Measurements from ENCODE around the gene SHKBP1.
A peak's percentile ranks its signal among the peaks of the same experiment; 100 is the strongest.
"Not testable (repeated sequence)": the region's sequence is repeated elsewhere in the genome, so short reads cannot be mapped to it uniquely, and the experiment has no call there.

SHKBP1 gene

GRCh38 chr19:40619333-40620160, 42.9 kb downstream of the SHKBP1 start:
- no peak for DNase-seq

- DNase-seq: no peak
Measured at GRCh38 chr19:40620161-40620485, 43.5 kb downstream of the SHKBP1 start.

- DNase-seq: no peak
Measured at GRCh38 chr19:40621283-40621682, 44.6 kb downstream of the SHKBP1 start.

- no peak for DNase-seq
Measured at GRCh38 chr19:40621966-40622772, 45.5 kb downstream of the SHKBP1 start.

GRCh38 chr19:40622773-40623075, 46.1 kb downstream of the SHKBP1 start:
- DNase-seq: no peak

GRCh38 chr19:40623403-40624251, 47.0 kb downstream of the SHKBP1 start:
- DNase-seq: peak; percentile 100

- not testable (repeated sequence) for DNase-seq
Measured at GRCh38 chr19:40624369-40625153, 47.9 kb downstream of the SHKBP1 start.

GRCh38 chr19:40625406-40626120, 48.9 kb downstream of the SHKBP1 start:
- DNase-seq: no peak

GRCh38 chr19:40626918-40627317, 50.2 kb downstream of the SHKBP1 start:
- DNase-seq: no peak

- no peak for DNase-seq
Measured at GRCh38 chr19:40627486-40628279, 51.0 kb downstream of the SHKBP1 start.

GRCh38 chr19:40629346-40629745, 52.7 kb downstream of the SHKBP1 start:
- DNase-seq: no peak

- no peak for DNase-seq
Measured at GRCh38 chr19:40630571-40631160, 54.0 kb downstream of the SHKBP1 start.

GRCh38 chr19:40632311-40633036, 55.8 kb downstream of the SHKBP1 start:
- no peak for DNase-seq

- DNase-seq: no peak
Measured at GRCh38 chr19:40633207-40633606, 56.5 kb downstream of the SHKBP1 start.

GRCh38 chr19:40638327-40638726, 61.7 kb downstream of the SHKBP1 start:
- DNase-seq: no peak

GRCh38 chr19:40639638-40639982, 62.9 kb downstream of the SHKBP1 start:
- no peak for DNase-seq

GRCh38 chr19:40640744-40641143, 64.1 kb downstream of the SHKBP1 start:
- DNase-seq: no peak

All from NCI-H345 (cell line).